ENCODE results near the gene CEP290.

Gene CEP290, protein sequence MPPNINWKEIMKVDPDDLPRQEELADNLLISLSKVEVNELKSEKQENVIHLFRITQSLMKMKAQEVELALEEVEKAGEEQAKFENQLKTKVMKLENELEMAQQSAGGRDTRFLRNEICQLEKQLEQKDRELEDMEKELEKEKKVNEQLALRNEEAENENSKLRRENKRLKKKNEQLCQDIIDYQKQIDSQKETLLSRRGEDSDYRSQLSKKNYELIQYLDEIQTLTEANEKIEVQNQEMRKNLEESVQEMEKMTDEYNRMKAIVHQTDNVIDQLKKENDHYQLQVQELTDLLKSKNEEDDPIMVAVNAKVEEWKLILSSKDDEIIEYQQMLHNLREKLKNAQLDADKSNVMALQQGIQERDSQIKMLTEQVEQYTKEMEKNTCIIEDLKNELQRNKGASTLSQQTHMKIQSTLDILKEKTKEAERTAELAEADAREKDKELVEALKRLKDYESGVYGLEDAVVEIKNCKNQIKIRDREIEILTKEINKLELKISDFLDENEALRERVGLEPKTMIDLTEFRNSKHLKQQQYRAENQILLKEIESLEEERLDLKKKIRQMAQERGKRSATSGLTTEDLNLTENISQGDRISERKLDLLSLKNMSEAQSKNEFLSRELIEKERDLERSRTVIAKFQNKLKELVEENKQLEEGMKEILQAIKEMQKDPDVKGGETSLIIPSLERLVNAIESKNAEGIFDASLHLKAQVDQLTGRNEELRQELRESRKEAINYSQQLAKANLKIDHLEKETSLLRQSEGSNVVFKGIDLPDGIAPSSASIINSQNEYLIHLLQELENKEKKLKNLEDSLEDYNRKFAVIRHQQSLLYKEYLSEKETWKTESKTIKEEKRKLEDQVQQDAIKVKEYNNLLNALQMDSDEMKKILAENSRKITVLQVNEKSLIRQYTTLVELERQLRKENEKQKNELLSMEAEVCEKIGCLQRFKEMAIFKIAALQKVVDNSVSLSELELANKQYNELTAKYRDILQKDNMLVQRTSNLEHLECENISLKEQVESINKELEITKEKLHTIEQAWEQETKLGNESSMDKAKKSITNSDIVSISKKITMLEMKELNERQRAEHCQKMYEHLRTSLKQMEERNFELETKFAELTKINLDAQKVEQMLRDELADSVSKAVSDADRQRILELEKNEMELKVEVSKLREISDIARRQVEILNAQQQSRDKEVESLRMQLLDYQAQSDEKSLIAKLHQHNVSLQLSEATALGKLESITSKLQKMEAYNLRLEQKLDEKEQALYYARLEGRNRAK (N-terminal part only)

DNA sequence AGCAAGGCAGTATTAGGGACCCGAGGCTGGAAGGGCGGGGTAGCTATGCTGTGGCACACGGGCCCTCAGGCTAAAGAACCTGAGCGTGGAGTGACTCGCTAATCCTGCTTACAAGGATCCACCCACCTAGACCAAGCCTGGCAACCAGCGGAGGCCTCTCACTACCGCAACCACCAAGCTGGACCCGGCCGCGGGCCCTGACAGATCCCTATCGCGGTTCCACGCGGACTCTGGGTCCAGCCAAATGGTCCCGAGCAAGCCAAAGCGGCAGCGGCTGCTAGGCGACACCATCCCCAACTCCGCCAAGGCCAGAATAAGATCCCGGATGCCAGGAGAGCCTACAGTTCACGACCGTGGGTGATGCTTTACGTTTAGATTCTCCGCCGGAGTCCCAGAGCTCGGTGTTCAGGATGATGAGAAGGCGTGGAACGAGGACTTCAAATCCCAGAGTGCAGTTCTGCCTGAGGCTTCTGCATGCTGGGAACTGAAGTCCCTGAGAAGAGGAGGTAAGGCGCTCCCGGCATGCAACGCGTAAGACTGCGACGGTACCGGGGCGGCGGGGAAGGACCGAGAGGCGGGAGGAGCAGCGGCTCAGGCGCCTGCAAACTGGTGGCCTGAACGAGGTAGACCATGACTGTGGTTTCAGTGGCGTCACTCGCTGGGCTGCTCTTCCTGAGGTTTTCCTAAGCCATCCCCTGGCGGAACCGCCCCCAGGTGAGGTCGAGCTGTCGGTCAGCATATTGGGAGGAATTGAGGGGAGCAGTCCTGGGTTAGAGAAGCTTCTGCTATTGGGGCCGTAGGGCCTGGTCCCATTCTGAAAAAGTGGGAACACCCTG lies at the start of gene CEP290, which contains the start of gene TMTC3:
CEP290 (minus strand) TSS at position 315 of the 836 bp plus-strand sequence. CDS start 781 bp downstream, outside the sequence.
TMTC3 (plus strand) TSS at position 534 of the 836 bp plus-strand sequence. CDS start 6,009 bp downstream, outside the sequence.
- DNase-seq = peak; percentile 99

DNA sequence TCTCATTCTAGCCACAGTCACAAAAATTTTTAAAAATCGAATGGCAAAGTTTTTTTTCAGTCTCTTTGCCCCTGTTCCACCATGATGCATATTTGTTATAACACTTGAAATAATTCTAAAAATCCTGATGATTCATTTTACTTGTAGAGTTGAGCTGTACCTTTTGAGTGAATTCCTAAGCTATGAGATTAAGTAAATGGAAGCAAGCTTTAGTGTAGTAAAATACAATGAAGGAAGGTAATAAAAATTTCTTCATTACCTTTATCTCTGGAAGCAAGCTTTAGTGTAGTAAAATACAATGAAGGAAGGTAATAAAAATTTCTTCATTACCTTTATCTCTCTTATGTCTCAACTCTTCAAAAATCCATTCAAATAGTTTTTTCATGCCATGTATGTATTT lies 46.3 kb upstream of the CEP290 start:
- no peak for DNase-seq

DNA sequence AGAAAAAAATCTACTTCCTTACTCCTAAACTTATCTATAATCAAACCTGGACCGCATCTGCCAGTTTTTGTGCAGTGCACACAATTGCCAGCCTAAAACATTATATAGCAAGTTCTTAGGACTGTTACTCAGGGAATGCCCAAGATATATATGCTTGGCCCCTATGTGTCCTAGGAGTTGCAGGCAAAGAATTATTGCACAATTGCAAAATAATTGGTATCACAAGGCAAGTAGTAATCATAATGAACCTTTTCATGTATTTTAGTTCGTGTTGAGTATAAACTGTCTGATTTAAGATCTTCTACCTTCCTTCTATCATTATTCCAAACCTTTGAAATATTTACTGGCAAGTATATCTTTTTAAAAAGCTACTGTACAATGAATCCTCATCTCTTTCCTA lies 45.7 kb upstream of the CEP290 start:
- DNase-seq = no peak

DNA sequence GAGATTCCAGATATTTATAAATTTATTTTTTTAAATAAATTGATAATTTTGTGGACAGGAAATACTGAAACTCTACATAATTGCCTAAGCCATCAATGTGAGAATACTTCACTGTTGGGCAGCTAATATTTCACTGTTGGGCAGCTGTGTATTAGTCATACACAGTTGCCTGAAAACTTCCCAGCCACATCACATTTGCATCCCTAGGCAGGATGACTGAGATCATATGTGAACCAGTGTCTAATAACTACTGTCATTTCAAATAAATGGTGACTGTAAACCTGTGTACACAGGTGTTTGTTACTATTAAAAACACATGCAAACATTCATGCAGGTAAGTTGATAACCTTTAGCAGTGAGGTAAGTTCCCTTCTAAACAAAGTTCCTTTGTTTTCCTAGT lies 44.1 kb upstream of the CEP290 start:
- DNase-seq = peak; percentile 17

DNA sequence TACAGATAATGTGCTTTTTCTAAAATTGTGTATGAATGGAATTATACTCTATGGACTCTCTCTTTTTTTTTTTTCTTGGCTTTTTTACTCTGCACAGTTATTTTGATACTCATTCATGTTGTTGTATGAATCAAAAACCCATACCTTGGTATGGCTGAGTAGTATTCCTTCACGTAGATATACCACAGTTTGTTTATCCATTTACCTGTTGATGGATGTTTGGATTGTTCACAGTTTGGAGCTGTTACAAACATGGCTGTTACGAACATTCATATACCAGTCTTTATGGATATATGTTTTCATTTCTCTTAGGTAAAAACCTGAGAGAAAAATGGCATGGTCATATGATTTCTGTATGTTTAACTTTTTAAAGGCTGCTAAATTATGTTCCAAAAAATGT lies 43.4 kb upstream of the CEP290 start:
- no peak for DNase-seq

DNA sequence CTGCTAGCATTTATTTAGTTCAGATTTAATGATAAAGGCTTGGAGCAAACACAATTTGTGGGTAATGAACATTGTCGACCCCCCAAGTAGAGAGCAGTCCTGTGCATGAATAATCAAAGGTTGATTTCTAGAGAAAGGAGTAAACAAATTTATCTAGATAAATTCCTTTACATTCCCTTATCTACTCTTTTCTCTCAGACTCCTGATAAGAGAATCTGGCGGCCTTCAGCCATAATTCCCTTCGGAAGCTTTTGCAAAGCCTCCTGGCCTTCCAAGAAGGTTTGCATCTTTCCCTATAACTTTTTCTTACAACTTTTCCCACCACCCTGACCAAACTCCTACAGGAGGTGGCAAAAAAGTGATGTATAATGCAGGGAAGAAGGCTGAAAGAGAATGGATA lies 42.3 kb upstream of the CEP290 start:
- DNase-seq = no peak

DNA sequence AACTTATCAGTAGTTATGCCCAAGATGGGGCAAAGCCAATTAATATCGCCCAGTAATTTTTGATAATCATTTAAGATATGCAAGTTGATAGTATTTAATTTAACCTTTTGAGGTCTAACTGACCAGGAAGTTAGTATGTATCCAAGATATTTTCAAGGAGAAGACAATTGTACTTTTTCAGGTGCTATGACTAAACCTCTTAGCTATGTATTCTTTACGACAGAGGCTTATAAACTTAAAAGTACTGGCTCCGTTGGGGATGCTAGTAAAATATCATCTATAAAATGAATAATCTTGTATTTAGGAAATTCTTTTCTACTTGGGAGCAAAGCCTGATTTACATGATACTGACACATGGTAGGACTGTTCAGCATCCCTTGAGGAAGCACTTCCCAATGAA lies 40.5 kb upstream of the CEP290 start:
- no peak for DNase-seq

DNA sequence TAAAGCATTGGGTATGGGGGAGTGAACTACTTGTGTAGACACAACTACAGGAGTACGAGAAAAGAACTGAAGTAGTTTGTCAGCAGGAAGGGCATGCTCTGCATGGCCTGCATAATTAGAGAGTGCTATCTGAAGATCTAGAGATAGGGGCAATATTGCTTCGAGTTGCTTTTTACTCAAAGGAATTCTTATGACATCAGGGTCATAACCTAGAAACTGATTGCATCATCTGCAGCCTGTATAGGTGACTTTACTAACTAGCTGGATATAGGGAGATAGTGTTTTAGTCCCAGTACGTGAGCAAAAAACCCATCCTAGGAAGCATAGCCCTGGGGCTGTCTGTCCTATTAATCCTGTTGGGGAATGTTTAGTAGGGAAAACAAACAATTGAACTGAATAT lies 40.0 kb upstream of the CEP290 start:
- no peak for DNase-seq

DNA sequence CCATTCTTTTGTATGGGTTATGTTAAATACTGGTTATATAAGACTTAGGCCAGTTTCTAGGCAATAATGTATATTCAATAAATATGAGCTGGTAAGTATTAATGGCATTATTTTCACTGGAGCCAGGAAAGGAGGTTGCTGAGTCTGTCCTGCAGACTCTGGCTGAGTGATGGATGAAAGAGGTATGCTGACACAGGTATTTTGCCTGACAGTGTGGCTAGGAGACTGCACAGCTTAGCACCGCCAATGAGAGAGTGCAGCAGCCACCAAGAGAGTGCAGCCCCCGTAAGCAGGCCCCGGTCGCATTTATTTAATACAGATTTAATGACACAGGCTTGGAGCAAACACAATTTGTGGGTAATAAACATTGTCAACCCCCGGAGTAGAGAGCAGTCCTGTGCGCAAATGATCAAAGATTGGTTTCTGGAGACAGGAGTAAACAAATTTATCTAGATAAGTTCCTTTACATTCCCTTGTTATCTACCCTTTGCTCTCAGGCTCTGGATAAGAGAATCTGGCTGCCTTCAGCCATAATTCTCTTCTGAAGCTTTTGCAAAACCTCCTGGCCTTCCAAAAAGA lies 37.6 kb upstream of the CEP290 start:
- no peak for DNase-seq

DNA sequence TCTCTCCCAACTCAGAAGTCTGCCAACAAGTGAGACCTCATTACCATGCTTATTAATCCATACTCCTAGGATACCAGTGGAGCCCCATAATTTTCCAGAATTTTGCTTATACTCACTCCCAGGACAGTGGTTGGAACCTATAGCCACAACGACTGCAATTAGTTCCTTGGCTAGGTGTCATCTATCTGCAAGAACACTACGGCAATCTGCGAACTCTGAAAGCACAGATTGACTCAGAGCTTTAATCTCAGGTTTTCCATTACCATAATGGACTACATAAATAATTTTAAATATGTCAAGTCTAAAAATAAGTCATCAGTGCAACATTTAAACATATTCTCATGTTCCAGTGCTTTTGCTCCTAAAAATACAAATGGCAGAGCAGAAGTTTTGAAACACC lies 33.7 kb upstream of the CEP290 start:
- no peak for DNase-seq

DNA sequence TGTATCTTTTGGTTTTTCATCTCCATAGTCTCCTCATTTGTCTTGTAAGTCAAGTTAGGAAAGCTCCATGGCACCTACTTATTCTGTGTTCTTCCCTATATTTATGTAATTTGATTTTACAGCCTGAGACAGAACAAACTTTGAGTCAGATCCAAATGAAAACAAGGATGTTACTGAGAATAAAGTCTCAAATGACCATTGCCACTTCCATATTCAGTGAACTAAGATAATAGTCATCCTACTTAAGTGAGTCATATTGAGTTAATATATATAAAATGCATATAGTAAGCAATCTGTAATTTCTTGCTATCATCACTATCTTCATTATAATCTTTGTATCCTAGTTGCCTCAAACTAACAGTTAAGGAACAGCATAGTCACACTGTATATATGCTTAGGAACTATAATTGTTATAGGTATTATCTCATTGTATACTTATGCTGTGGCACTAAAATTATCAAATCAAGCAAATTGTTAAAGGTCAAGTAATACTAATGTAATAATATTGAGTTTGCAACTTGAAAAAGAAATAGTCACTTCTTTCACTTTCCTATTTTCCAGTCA lies 31.0 kb upstream of the CEP290 start:
- DNase-seq = no peak

DNA sequence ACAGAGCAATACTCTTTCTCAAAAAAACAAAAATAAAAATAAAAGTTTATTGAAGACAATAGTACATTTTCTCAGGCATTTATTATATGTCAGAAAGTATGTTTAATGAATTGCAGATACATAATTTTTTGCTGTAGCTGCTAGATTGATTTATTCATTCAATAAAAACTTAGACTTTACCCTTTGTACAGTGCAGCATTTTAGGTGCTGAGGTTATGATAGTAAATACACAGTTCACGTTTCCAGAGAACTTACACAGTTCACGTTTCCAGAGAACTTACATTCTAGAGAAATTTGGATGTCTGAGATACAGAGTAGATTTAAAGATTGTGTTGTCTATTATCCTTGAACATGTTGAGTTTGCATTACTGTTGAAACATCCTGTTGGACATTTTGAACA lies 25.5 kb upstream of the CEP290 start:
- no peak for DNase-seq

DNA sequence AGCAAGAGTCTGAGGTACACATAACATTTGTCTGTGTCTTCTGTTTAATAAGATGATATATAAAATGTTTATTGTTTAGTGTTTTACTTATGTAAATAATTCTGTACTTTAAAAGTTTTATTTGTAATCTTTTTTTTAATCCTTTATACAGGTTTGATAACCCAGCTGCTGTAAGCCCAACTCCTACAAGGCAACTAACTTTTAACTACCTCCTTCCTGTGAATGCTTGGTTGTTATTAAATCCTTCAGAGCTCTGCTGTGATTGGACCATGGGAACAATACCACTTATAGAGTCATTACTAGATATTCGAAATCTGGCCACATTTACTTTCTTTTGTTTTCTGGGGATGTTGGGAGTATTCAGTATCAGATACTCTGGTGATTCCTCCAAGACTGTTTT lies 24.3 kb upstream of the CEP290 start:
- no peak for DNase-seq

DNA sequence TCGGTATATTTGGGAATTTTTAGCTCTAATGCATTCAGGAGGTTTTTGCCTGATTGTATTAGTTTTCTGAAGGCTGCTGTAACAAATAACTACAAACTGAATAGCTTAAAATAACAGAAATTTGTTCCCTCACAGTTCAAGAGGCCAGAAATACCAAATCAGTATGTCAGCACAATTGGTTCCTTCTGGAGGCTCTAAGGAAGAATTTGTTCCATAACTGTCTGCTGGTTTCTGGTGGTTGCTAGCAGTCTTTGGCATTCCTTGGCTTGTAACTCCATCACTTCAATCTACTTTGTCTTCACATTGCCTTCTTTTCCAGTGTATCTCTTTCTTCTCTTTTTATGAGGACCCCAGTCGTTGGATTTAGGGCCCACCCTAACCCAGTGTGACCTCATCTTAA lies 21.5 kb upstream of the CEP290 start:
- DNase-seq = no peak

DNA sequence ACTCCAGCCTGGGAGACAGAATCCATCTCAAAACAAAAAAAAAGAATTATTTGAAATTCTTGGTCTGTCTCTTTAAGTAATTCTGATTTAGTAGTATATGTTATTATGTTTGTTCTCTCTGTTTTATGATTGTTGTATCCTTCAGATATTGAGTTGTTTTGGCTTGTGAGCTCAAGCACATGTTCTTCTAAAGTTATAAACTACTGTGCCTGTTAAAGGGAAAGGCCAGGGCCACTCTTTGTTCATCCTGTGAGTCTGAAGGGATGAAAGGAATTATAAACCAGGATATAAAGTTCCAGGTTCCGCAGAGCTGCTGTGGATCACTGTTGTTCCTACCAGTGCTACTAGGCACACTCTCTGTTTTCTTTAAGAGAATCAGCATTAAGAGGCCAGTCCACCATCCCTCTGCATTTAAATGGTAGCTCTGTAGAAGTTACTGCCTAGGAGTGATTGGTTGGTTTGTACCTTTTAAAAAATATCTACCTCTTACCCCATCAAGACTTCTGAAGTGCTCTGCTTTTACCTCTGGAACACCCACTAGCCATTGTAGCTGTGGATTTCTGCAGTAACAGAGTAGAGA lies 14.3 kb upstream of the CEP290 start:
- DNase-seq = no peak

DNA sequence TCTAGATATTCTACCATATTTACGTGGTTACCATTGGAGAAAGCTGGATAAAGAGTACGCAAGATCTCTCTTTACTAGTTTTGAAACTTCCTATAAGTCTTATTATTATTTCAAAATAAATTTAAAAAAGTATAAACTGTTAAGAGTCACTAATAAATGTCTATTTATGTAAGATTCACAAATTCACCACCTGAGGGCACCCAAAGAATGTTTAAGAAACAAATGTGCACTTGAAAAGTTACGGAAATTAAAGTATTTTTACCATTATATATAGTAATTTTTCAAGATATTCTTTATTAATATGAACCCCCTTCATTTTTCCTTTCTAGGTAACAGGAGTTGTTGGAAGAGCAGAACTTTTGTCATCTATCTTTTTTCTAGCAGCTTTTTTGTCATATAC lies 12.1 kb upstream of the CEP290 start:
- no peak for DNase-seq

DNA sequence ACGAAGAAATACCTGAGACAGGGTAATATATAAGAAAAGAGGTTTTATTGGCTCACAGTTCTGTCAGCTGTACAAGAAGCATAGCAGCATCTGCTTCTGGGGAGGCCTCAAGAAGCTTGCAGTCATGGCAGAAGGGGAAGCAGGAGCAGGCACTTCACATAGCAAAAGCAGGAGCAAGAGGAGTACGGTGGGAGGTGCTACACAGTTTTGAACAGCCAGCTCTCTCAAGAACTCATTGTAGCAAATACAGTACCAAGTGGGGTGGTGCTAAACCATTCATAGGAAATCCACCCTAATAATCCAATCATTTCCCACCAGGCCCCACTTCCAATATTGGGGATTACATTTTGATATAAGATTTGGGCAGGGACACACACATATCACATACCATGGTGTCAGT lies 8.2 kb upstream of the CEP290 start:
- no peak for DNase-seq

DNA sequence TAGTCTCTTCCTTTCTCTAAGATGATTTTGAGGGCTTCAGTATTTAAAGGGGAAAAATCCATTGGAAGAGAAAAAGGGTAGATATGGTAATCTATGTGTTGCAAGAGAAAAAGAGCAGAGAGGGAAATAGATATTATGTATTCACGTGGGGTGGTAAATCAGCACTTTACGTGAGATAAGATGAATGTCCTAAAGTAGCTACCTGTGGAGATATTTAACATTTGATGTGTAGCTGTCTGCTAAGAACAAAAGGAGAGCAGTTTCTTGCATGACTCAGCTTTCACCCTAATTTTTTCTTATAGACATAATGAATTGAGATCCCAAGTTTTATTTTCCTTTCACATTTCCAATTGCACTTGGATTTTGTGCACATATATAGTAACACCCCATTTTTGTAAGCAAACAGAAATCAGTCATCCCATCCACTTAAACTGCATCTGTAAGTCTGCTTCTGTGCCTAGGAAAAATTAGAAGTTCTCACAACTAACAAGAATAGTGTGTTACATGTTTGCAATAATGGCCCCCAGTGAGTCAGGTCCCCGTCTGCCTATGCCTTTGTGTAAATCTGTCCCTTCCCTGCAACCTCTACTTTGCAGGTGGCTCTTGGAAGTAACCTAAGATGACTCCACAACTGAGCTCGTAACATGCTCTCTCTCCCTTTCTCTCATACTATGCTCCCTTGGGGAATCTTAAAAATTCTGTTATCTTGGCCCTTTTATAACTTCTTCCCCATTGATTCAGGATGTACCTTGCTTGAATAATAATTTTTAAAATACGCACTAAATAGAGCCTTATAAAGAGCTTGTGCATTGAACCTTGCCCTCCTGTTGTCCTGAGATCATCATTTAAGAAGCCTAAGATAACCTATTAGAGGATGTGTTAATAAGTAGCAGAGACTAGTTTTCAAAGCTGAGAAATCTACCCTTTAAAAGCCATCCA lies 3.9 kb upstream of the CEP290 start:
- no peak for DNase-seq

DNA sequence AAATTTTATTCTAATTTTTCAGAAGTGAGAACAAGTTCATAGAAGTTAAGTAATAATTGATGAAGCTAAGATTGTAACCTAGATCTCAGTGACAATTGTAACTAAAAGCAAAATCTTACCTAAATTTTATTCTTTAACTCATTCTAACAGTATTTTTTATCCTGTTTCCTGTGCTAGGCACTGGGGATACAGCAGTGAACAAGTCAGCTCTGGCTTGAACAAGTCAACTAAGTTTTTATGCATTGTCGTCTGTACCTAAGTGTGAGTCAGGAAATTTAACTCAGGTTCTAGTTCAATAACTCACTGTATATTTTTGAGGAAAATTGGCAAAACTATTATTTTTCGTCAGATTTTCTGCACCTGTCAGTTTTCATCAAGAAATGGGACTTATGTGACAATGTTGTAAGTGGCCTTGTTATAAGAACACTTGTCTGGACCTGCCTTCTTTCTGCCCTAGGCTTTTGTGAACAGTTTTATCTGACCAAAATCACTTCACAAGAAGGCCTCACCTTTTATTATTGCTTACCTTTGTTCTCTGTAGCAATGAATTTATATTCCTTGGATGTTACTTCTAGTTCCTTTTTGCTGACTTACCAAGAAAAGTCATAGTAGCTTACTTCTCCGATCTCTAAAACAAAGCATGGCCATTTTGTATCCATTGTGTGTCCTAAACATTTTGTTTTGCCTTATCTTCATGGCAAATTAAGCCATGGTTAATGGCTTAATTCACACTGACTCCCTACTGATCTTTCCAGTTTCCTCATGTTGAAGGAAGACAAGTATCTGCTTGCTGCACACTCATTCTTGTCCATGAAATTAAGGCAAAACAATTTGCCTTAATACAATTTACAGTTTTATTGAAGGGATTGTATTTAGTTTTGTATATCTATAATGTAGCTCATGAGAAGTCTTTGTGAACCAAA lies 2.9 kb upstream of the CEP290 start:
- DNase-seq = no peak

Measured in DMS153 (cell line).